Measurements from ENCODE around the gene RGP1.

GRCh38 chr9:35806101-35806500, 57.0 kb downstream of the RGP1 start:
- TF ChIP-seq CTCF (IDR thresholded peaks at IDR 0.05) (no peak), EP300 (IDR thresholded peaks at IDR 0.05) (no peak)
